Measurements from ENCODE around the gene RNF10.
"Not testable (repeated sequence)": the region's sequence is repeated elsewhere in the genome, so short reads cannot be mapped to it uniquely, and the experiment has no call there.

RNF10 gene

GRCh38 chr12:120528861-120529525, 5.2 kb upstream of the RNF10 start, which contains the start of gene COQ5:
TSS of gene COQ5 (minus strand) at chr12:120529158. CDS start at chr12:120529141, 17 bp downstream.
- no peaks in the 10 kb centered on the region for H3K9me3 ChIP-seq (ENCODE audit: control insufficient read depth, low read length)
- H3K36me3 ChIP-seq (ENCODE audit: control insufficient read depth, insufficient read depth, low read length), result peaks cover 4% of the 10 kb centered on the region
- peaks cover 3% of the 10 kb centered on the region for H3K4me1 ChIP-seq (ENCODE audit: control insufficient read depth, insufficient read depth, low read length, poor library complexity, severe bottlenecking)
- H3K27ac ChIP-seq (ENCODE audit: low read depth, low read length, severe bottlenecking), result peak within 1 kb of the TSS; percentile 93
- WGBS, 2 experiments (ENCODE audit: insufficient coverage in 2 of 2), result 1 to 2% methylated on average over 33 to 34 of the region's 38 CpGs
- peak within 1 kb of the TSS; percentile 61 for H3K4me3 ChIP-seq (ENCODE audit: extremely low read depth, insufficient read depth, low read length, poor library complexity, severe bottlenecking)

GRCh38 chr12:120529641-120530417, 4.3 kb upstream of the RNF10 start:
- Histone ChIP-seq H3K36me3 (ENCODE audit: control insufficient read depth, insufficient read depth, low read length) (peaks cover 4% of the 10 kb centered on the region), H3K4me3 (ENCODE audit: extremely low read depth, insufficient read depth, low read length, poor library complexity, severe bottlenecking) (peak overlapping the region; percentile 61), H3K4me1 (ENCODE audit: control insufficient read depth, insufficient read depth, low read length, poor library complexity, severe bottlenecking) (peaks cover 3% of the 10 kb centered on the region), H3K9me3 (ENCODE audit: control insufficient read depth, low read length) (no peaks in the 10 kb centered on the region), H3K27ac (ENCODE audit: low read depth, low read length, severe bottlenecking) (peak overlapping the region; percentile 93)
- WGBS, 2 experiments (ENCODE audit: insufficient coverage in 2 of 2), result 76 to 79% methylated on average over 6 to 16 of the region's 19 CpGs

GRCh38 chr12:120530418-120530761, 3.8 kb upstream of the RNF10 start:
- H3K27ac ChIP-seq (ENCODE audit: low read depth, low read length, severe bottlenecking); H3K36me3 ChIP-seq (ENCODE audit: control insufficient read depth, insufficient read depth, low read length); H3K4me1 ChIP-seq (ENCODE audit: control insufficient read depth, insufficient read depth, low read length, poor library complexity, severe bottlenecking); H3K4me3 ChIP-seq (ENCODE audit: extremely low read depth, insufficient read depth, low read length, poor library complexity, severe bottlenecking); H3K9me3 ChIP-seq (ENCODE audit: control insufficient read depth, low read length): not testable (repeated sequence)

- Histone ChIP-seq H3K36me3 (ENCODE audit: control insufficient read depth, insufficient read depth, low read length) (peaks cover 21% of the 10 kb centered on the region), H3K4me3 (ENCODE audit: extremely low read depth, insufficient read depth, low read length, poor library complexity, severe bottlenecking) (no peak overlapping the region), H3K27ac (ENCODE audit: low read depth, low read length, severe bottlenecking) (no peak overlapping the region), H3K9me3 (ENCODE audit: control insufficient read depth, low read length) (no peaks in the 10 kb centered on the region), H3K4me1 (ENCODE audit: control insufficient read depth, insufficient read depth, low read length, poor library complexity, severe bottlenecking) (peaks cover 3% of the 10 kb centered on the region)
- 80 to 84% methylated on average over 2 to 3 of the region's 4 CpGs for WGBS, 2 experiments (ENCODE audit: insufficient coverage in 2 of 2)
Measured at GRCh38 chr12:120532701-120533238, 1.4 kb upstream of the RNF10 start.

- WGBS, 2 experiments (ENCODE audit: insufficient coverage in 2 of 2), result 0 to 1% methylated on average over 43 of the region's 52 CpGs
- peak overlapping the region; percentile 75 for H3K27ac ChIP-seq (ENCODE audit: low read depth, low read length, severe bottlenecking)
- H3K9me3 ChIP-seq (ENCODE audit: control insufficient read depth, low read length), result no peaks in the 10 kb centered on the region
- peaks cover 8% of the 10 kb centered on the region for H3K4me1 ChIP-seq (ENCODE audit: control insufficient read depth, insufficient read depth, low read length, poor library complexity, severe bottlenecking)
- H3K4me3 ChIP-seq (ENCODE audit: extremely low read depth, insufficient read depth, low read length, poor library complexity, severe bottlenecking), result peak overlapping the region; percentile 97
- peaks cover 40% of the 10 kb centered on the region for H3K36me3 ChIP-seq (ENCODE audit: control insufficient read depth, insufficient read depth, low read length)
Measured at GRCh38 chr12:120534703-120535655, 823 bp downstream of the RNF10 start.

- Histone ChIP-seq H3K4me1 (ENCODE audit: control insufficient read depth, insufficient read depth, low read length, poor library complexity, severe bottlenecking) (peaks cover 8% of the 10 kb centered on the region), H3K9me3 (ENCODE audit: control insufficient read depth, low read length) (no peaks in the 10 kb centered on the region), H3K4me3 (ENCODE audit: extremely low read depth, insufficient read depth, low read length, poor library complexity, severe bottlenecking) (peak overlapping the region; percentile 97), H3K36me3 (ENCODE audit: control insufficient read depth, insufficient read depth, low read length) (peaks cover 52% of the 10 kb centered on the region), H3K27ac (ENCODE audit: low read depth, low read length, severe bottlenecking) (no peak overlapping the region)
- WGBS, 2 experiments (ENCODE audit: insufficient coverage in 2 of 2), result 93% methylated on average over 8 to 10 of the region's 13 CpGs
Measured at GRCh38 chr12:120536064-120536791, 2.1 kb downstream of the RNF10 start.

GRCh38 chr12:120537856-120538220, 3.7 kb downstream of the RNF10 start:
- 86 to 89% methylated on average over 3 of the region's 4 CpGs for WGBS, 2 experiments (ENCODE audit: insufficient coverage in 2 of 2)
- H3K4me3 ChIP-seq (ENCODE audit: extremely low read depth, insufficient read depth, low read length, poor library complexity, severe bottlenecking), result no peak overlapping the region
- H3K27ac ChIP-seq (ENCODE audit: low read depth, low read length, severe bottlenecking), result peak overlapping the region; percentile 26
- H3K36me3 ChIP-seq (ENCODE audit: control insufficient read depth, insufficient read depth, low read length), result peaks cover 68% of the 10 kb centered on the region
- no peaks in the 10 kb centered on the region for H3K9me3 ChIP-seq (ENCODE audit: control insufficient read depth, low read length)
- peaks cover 8% of the 10 kb centered on the region for H3K4me1 ChIP-seq (ENCODE audit: control insufficient read depth, insufficient read depth, low read length, poor library complexity, severe bottlenecking)

GRCh38 chr12:120538281-120539156, 4.4 kb downstream of the RNF10 start:
- 82 to 91% methylated on average over 3 to 5 of the region's 6 CpGs for WGBS, 2 experiments (ENCODE audit: insufficient coverage in 2 of 2)
- peaks cover 8% of the 10 kb centered on the region for H3K4me1 ChIP-seq (ENCODE audit: control insufficient read depth, insufficient read depth, low read length, poor library complexity, severe bottlenecking)
- peaks cover 74% of the 10 kb centered on the region for H3K36me3 ChIP-seq (ENCODE audit: control insufficient read depth, insufficient read depth, low read length)
- H3K4me3 ChIP-seq (ENCODE audit: extremely low read depth, insufficient read depth, low read length, poor library complexity, severe bottlenecking), result no peak overlapping the region
- H3K9me3 ChIP-seq (ENCODE audit: control insufficient read depth, low read length), result no peaks in the 10 kb centered on the region
- H3K27ac ChIP-seq (ENCODE audit: low read depth, low read length, severe bottlenecking), result peak overlapping the region; percentile 26

- 100% methylated on average over 1 of the region's 1 CpG; no CpG with 5 or more reads in 1 of the 2 experiments for WGBS, 2 experiments (ENCODE audit: insufficient coverage in 2 of 2)
Measured at GRCh38 chr12:120539303-120539702, 5.1 kb downstream of the RNF10 start.

More at GRCh38 chr12:120539303-120539702, 5.1 kb downstream of the RNF10 start:
- Histone ChIP-seq H3K27ac (ENCODE audit: low read depth, low read length, severe bottlenecking) (no peak overlapping the region), H3K36me3 (ENCODE audit: control insufficient read depth, insufficient read depth, low read length) (peaks cover 80% of the 10 kb centered on the region), H3K4me3 (ENCODE audit: extremely low read depth, insufficient read depth, low read length, poor library complexity, severe bottlenecking) (no peak overlapping the region), H3K9me3 (ENCODE audit: control insufficient read depth, low read length) (no peaks in the 10 kb centered on the region), H3K4me1 (ENCODE audit: control insufficient read depth, insufficient read depth, low read length, poor library complexity, severe bottlenecking) (peaks cover 8% of the 10 kb centered on the region)

Data from mesodermal cell (in vitro differentiated cells).